ENCODE results near the gene DNAH10. TPM values are rescaled to one million over a fixed set of nuclear protein-coding genes. Genes with fewer than 3 reads are reported as not detected.

DNAH10 gene
- total and polyA plus RNA-seq, 12 donors: 0.06 to 1.5 (median 0.28) TPM

GRCh38 chr12:123747309-123747708 lies 14.8 kb upstream of the DNAH10 start:
- Histone ChIP-seq H3K27me3 (no peaks in the 10 kb centered on the region), H3K36me3 (replicated peaks in 1 of 2) (peaks cover 0 to 53% of the 10 kb centered on the region in 2 donors), H3K4me3 (no peak overlapping the region), H3K9me3 (replicated peaks in 1 of 3) (no peaks in the 10 kb centered on the region), H3K4me1 (replicated peaks in 1 of 2) (no peaks in the 10 kb centered on the region), H3K27ac (no peak overlapping the region)
- TF ChIP-seq CTCF (IDR thresholded peaks at IDR 0.05): no peak
- TF ChIP-seq POLR2A (IDR thresholded peaks at IDR 0.05): no peak
- no peak for DNase-seq
- intact Hi-C loops (cut with DNase I): no loop called here
- WGBS, 4 donors: 82 to 94% (median 86%) methylated on average over 5 of the region's 5 CpGs

GRCh38 chr12:123748161-123748560 lies 13.9 kb upstream of the DNAH10 start:
- TF ChIP-seq CTCF (IDR thresholded peaks at IDR 0.05) (no peak), POLR2A (IDR thresholded peaks at IDR 0.05) (no peak)
- no peak for DNase-seq
- 74 to 85% (median 80%) methylated on average over 6 of the region's 6 CpGs for WGBS, 4 donors
- intact Hi-C loops (cut with DNase I): no loop called here
- Histone ChIP-seq H3K9me3 (replicated peaks in 1 of 3) (no peaks in the 10 kb centered on the region), H3K4me3 (no peak overlapping the region), H3K4me1 (replicated peaks in 1 of 2) (no peaks in the 10 kb centered on the region), H3K27me3 (no peaks in the 10 kb centered on the region), H3K36me3 (replicated peaks in 1 of 2) (peaks cover 0 to 57% of the 10 kb centered on the region in 2 donors), H3K27ac (no peak overlapping the region)

GRCh38 chr12:123748661-123749060 lies 13.4 kb upstream of the DNAH10 start:
- no peak for DNase-seq
- Histone ChIP-seq H3K27ac (no peak overlapping the region), H3K4me3 (no peak overlapping the region), H3K4me1 (replicated peaks in 1 of 2) (no peaks in the 10 kb centered on the region), H3K36me3 (replicated peaks in 1 of 2) (peaks cover 0 to 54% of the 10 kb centered on the region in 2 donors), H3K27me3 (no peaks in the 10 kb centered on the region), H3K9me3 (replicated peaks in 1 of 3) (no peaks in the 10 kb centered on the region)
- TF ChIP-seq CTCF (IDR thresholded peaks at IDR 0.05) (no peak), POLR2A (IDR thresholded peaks at IDR 0.05) (no peak)
- 69 to 88% (median 75%) methylated on average over 3 to 4 of the region's 4 CpGs for WGBS, 4 donors
- intact Hi-C loops (cut with DNase I): no loop called here

- no peak overlapping the region for H3K27ac ChIP-seq
- intact Hi-C loops (cut with DNase I): no loop called here
- H3K4me3 ChIP-seq: no peak overlapping the region
- no peaks in the 10 kb centered on the region for H3K9me3 ChIP-seq (replicated peaks in 1 of 3)
- H3K4me1 ChIP-seq (replicated peaks in 1 of 2): no peaks in the 10 kb centered on the region
- peaks cover 0 to 51% of the 10 kb centered on the region in 2 donors for H3K36me3 ChIP-seq (replicated peaks in 1 of 2)
- H3K27me3 ChIP-seq: no peaks in the 10 kb centered on the region
- no peak for TF ChIP-seq POLR2A (IDR thresholded peaks at IDR 0.05)
- no peak for TF ChIP-seq CTCF (IDR thresholded peaks at IDR 0.05)
- no peak for DNase-seq
- WGBS, 4 donors: 94 to 97% (median 97%) methylated on average over 8 to 10 of the region's 10 CpGs
Observed at GRCh38 chr12:123749355-123749754, 12.7 kb upstream of the DNAH10 start.

All from adrenal gland (tissue), 12 donors.